Dendritic cell treated with granulocyte-macrophage colony-stimulating factor and Interleukin-4, amounts not matched to agents 40 ng/mL and 50 ng/mL, for 4 days (primary cell): ENCODE measurements around the gene FBXO24.

Experiments
- H3K27ac Mint-ChIP-seq: one replicate; pipeline ENCODE4 v1.8.0; 2022; ENCODE audit warnings: mild to moderate bottlenecking, mixed read lengths
- H3K27me3 Mint-ChIP-seq: one replicate; pipeline ENCODE4 v1.8.0; 2022; ENCODE audit warnings: mild to moderate bottlenecking, mixed read lengths
- H3K36me3 Mint-ChIP-seq: one replicate; pipeline ENCODE4 v1.8.0; 2022; ENCODE audit warnings: low read depth, mixed read lengths
- H3K4me1 Mint-ChIP-seq: one replicate; pipeline ENCODE4 v1.8.0; 2022; ENCODE audit warnings: low read depth, mixed read lengths
- H3K4me3 Mint-ChIP-seq: one replicate; pipeline ENCODE4 v1.8.0; 2022; ENCODE audit warnings: mild to moderate bottlenecking, moderate library complexity, mixed read lengths
- H3K9me3 Mint-ChIP-seq: one replicate; pipeline ENCODE4 v1.8.0; 2022; ENCODE audit warnings: mixed read lengths
- intact Hi-C: fragments of 100-400 bp; cut with micrococcal nuclease; formaldehyde crosslinking; loops from one replicate; pipeline ENCODE4 v1.15.0; 2022

The FBXO24 gene

GRCh38 chr7:100582650-100583049 is 3.5 kb upstream of the FBXO24 start:
- H3K27ac Mint-ChIP-seq = peak overlapping the region; percentile 90
- H3K36me3 Mint-ChIP-seq = peaks cover 20% of the 10 kb centered on the region

GRCh38 chr7:100583132-100584053 is 2.7 kb upstream of the FBXO24 start:
- Mint-ChIP-seq H3K9me3 (no peaks in the 10 kb centered on the region), H3K4me1 (peaks cover 41% of the 10 kb centered on the region), H3K27me3 (no peaks in the 10 kb centered on the region), H3K4me3 (peak overlapping the region; percentile 95), H3K36me3 (peaks cover 20% of the 10 kb centered on the region), H3K27ac (peak overlapping the region; percentile 90)
- intact Hi-C loops = loop anchor here (10.0 kb wide), 1 partner anchor 91 kb away; the partner anchor contains the start of gene GNB2

More at GRCh38 chr7:100582650-100583049, 3.5 kb upstream of the FBXO24 start:
- Mint-ChIP-seq H3K27me3 (no peaks in the 10 kb centered on the region), H3K4me1 (peaks cover 37% of the 10 kb centered on the region), H3K9me3 (no peaks in the 10 kb centered on the region), H3K4me3 (peak overlapping the region; percentile 95)
- intact Hi-C loops = loop anchor here (10.0 kb wide), 1 partner anchor 92 kb away; the partner anchor contains the start of gene GNB2

GRCh38 chr7:100584054-100584682 is 2.0 kb upstream of the FBXO24 start:
- Mint-ChIP-seq H3K27ac (peak overlapping the region; percentile 90), H3K4me1 (peaks cover 44% of the 10 kb centered on the region), H3K9me3 (no peaks in the 10 kb centered on the region), H3K27me3 (peaks cover 1% of the 10 kb centered on the region), H3K4me3 (peak overlapping the region; percentile 95), H3K36me3 (peaks cover 20% of the 10 kb centered on the region)
- intact Hi-C loops = loop anchor here (10.0 kb wide), 1 partner anchor 91 kb away; the partner anchor contains the start of gene GNB2

GRCh38 chr7:100584683-100585510 is 1.2 kb upstream of the FBXO24 start:
- peaks cover 9% of the 10 kb centered on the region for H3K27me3 Mint-ChIP-seq
- H3K9me3 Mint-ChIP-seq = no peaks in the 10 kb centered on the region
- peaks cover 51% of the 10 kb centered on the region for H3K4me1 Mint-ChIP-seq
- H3K36me3 Mint-ChIP-seq = peaks cover 20% of the 10 kb centered on the region
- peak overlapping the region; percentile 95 for H3K4me3 Mint-ChIP-seq
- H3K27ac Mint-ChIP-seq = peak overlapping the region; percentile 90
- intact Hi-C loops = loop anchor here (10.0 kb wide), 1 partner anchor 90 kb away; the partner anchor contains the start of gene GNB2

GRCh38 chr7:100585511-100586265 is 440 bp upstream of the FBXO24 start, which contains the start of gene LRCH4:
LRCH4 (minus strand) TSS chr7:100586129; CDS start chr7:100586100, 29 bp downstream.
- Mint-ChIP-seq H3K4me3 (peak within 1 kb of the TSS; percentile 95), H3K27ac (peak within 1 kb of the TSS; percentile 90), H3K4me1 (peaks cover 59% of the 10 kb centered on the region), H3K27me3 (peaks cover 17% of the 10 kb centered on the region), H3K36me3 (peaks cover 20% of the 10 kb centered on the region), H3K9me3 (no peaks in the 10 kb centered on the region)
- intact Hi-C loops = loop anchor here (10.0 kb wide), 1 partner anchor 89 kb away; the partner anchor contains the start of gene GNB2

- Mint-ChIP-seq H3K9me3 (no peaks in the 10 kb centered on the region), H3K4me1 (peaks cover 47% of the 10 kb centered on the region), H3K36me3 (peaks cover 15% of the 10 kb centered on the region), H3K27ac (no peak overlapping the region), H3K27me3 (peaks cover 22% of the 10 kb centered on the region), H3K4me3 (no peak overlapping the region)
- intact Hi-C loops = loop anchor here (1.0 to 10.0 kb wide), 2 partner anchors 24 to 86 kb away; partner anchors contain the start of gene GNB2
These were observed 2.3 kb downstream of the FBXO24 start for GRCh38 chr7:100588438-100588837.

- Mint-ChIP-seq H3K36me3 (peaks cover 11% of the 10 kb centered on the region), H3K4me1 (peaks cover 40% of the 10 kb centered on the region), H3K9me3 (no peaks in the 10 kb centered on the region), H3K27ac (no peak overlapping the region), H3K4me3 (no peak overlapping the region), H3K27me3 (peaks cover 24% of the 10 kb centered on the region)
- intact Hi-C loops = loop anchor here (10.0 kb wide), 1 partner anchor 85 kb away; the partner anchor contains the start of gene GNB2
These were observed 3.3 kb downstream of the FBXO24 start for GRCh38 chr7:100589341-100589947.

GRCh38 chr7:100590077-100590737 is 4.1 kb downstream of the FBXO24 start:
- Mint-ChIP-seq H3K27ac (peak overlapping the region; percentile 34), H3K27me3 (peaks cover 26% of the 10 kb centered on the region), H3K9me3 (no peaks in the 10 kb centered on the region), H3K4me3 (peak overlapping the region; percentile 43), H3K4me1 (peaks cover 36% of the 10 kb centered on the region), H3K36me3 (peaks cover 6% of the 10 kb centered on the region)
- intact Hi-C loops = no loop called here

- H3K9me3 Mint-ChIP-seq = no peaks in the 10 kb centered on the region
- H3K27me3 Mint-ChIP-seq = peaks cover 26% of the 10 kb centered on the region
- no peak overlapping the region for H3K4me3 Mint-ChIP-seq
- no peak overlapping the region for H3K27ac Mint-ChIP-seq
- H3K4me1 Mint-ChIP-seq = peaks cover 30% of the 10 kb centered on the region
- no peaks in the 10 kb centered on the region for H3K36me3 Mint-ChIP-seq
- intact Hi-C loops = no loop called here
These were observed 5.5 kb downstream of the FBXO24 start for GRCh38 chr7:100591596-100591995.

GRCh38 chr7:100595188-100595587 is 9.1 kb downstream of the FBXO24 start:
- no peak overlapping the region for H3K4me3 Mint-ChIP-seq
- H3K27ac Mint-ChIP-seq = no peak overlapping the region
- H3K9me3 Mint-ChIP-seq = no peaks in the 10 kb centered on the region
- intact Hi-C loops = no loop called here
- H3K27me3 Mint-ChIP-seq = peaks cover 18% of the 10 kb centered on the region
- peaks cover 6% of the 10 kb centered on the region for H3K4me1 Mint-ChIP-seq
- H3K36me3 Mint-ChIP-seq = no peaks in the 10 kb centered on the region

GRCh38 chr7:100598425-100598824 is 12.3 kb downstream of the FBXO24 start:
- no peak overlapping the region for H3K4me3 Mint-ChIP-seq
- H3K27me3 Mint-ChIP-seq = peaks cover 33% of the 10 kb centered on the region
- no peak overlapping the region for H3K27ac Mint-ChIP-seq
- no peaks in the 10 kb centered on the region for H3K9me3 Mint-ChIP-seq
- no peaks in the 10 kb centered on the region for H3K36me3 Mint-ChIP-seq
- H3K4me1 Mint-ChIP-seq = peaks cover 9% of the 10 kb centered on the region
- intact Hi-C loops = no loop called here
